Naive thymus-derived CD4-positive, alpha-beta T cell (primary cell): ENCODE measurements around the gene COL5A1. TPM values are rescaled to one million over a fixed set of nuclear protein-coding genes. Genes with fewer than 3 reads are reported as not detected.

Source experiments
- ATAC-seq: fragments of 150-1000 bp; cut with Tn5 transposase; 2 replicates; pipeline ENCODE4 v1.10.0; 2021; ENCODE audit warnings: mild to moderate bottlenecking, moderate library complexity
- CTCF ChIA-PET: fragments of 350-600 bp; sonication (Branson Sonifier 250); formaldehyde crosslinking; loops from one replicate; lab custom pipeline; 2021; ENCODE audit warnings: antibody characterized with exemption; lab: Charles Lee
- POLR2A ChIA-PET: fragments of 350-600 bp; sonication (Branson Sonifier 250); formaldehyde crosslinking; loops from one replicate; lab custom pipeline; 2021; ENCODE audit warnings: antibody characterized with exemption, inconsistent platforms; lab: Charles Lee
- DNase-seq, 9 donors: peaks; one replicate each; pipeline versions ENCODE4 v3.0.0 to v3.0.0-alpha.2; 2020 to 2022; ENCODE audit warnings: mixed read lengths in 1 of 9
- H3K27ac ChIP-seq: one replicate; pipeline ENCODE4 v1.7.0; 2013; ENCODE audit warnings: mild to moderate bottlenecking, low read depth, low read length, moderate library complexity
- H3K27me3 ChIP-seq, 2 donors: one replicate each; pipeline ENCODE4 v1.7.0; 2013; ENCODE audit warnings: low read length in 2 of 2, mild to moderate bottlenecking in 2 of 2, moderate library complexity in 2 of 2; ENCODE audit not compliant: control insufficient read depth in 2 of 2, insufficient read depth in 2 of 2
- H3K36me3 ChIP-seq, 3 experiments: 1 replicate in 2 of 3; 2 replicates in 1 of 3; pipeline ENCODE4 v1.7.0; 2013; ENCODE audit warnings: low read length in 3 of 3, mild to moderate bottlenecking in 3 of 3, moderate library complexity in 1 of 3; ENCODE audit not compliant: insufficient read depth in 3 of 3, control insufficient read depth in 2 of 3
- H3K4me1 ChIP-seq, 2 donors: one replicate each; pipeline ENCODE4 v1.7.0; 2013; ENCODE audit warnings: low read length in 2 of 2, mild to moderate bottlenecking in 2 of 2, moderate library complexity in 1 of 2; ENCODE audit not compliant: control insufficient read depth in 2 of 2, insufficient read depth in 2 of 2
- H3K4me3 ChIP-seq: 2 replicates; pipeline ENCODE4 v1.7.0; 2013; ENCODE audit warnings: mild to moderate bottlenecking, low read length
- H3K9me3 ChIP-seq, 3 experiments: 1 replicate in 2 of 3; 2 replicates in 1 of 3; pipeline ENCODE4 v1.7.0; 2013; ENCODE audit warnings: low read length in 3 of 3; ENCODE audit not compliant: control insufficient read depth in 2 of 3
- H3K27ac Mint-ChIP-seq, 9 donors: one replicate each; pipeline ENCODE4 v1.8.0; 2020 to 2022; ENCODE audit warnings: mixed read lengths in 9 of 9, mild to moderate bottlenecking in 8 of 9, moderate library complexity in 5 of 9, inconsistent platforms in 2 of 9
- H3K27me3 Mint-ChIP-seq, 5 donors: one replicate each; pipeline ENCODE4 v1.8.0; 2021 to 2022; ENCODE audit warnings: mixed read lengths in 5 of 5, mild to moderate bottlenecking in 1 of 5
- H3K36me3 Mint-ChIP-seq, 5 donors: one replicate each; pipeline ENCODE4 v1.8.0; 2020 to 2022; ENCODE audit warnings: mixed read lengths in 5 of 5, mild to moderate bottlenecking in 3 of 5, inconsistent platforms in 1 of 5
- H3K4me1 Mint-ChIP-seq, 7 donors: one replicate each; pipeline ENCODE4 v1.8.0; 2020 to 2022; ENCODE audit warnings: mixed read lengths in 7 of 7, mild to moderate bottlenecking in 3 of 7, inconsistent platforms in 1 of 7
- H3K4me3 Mint-ChIP-seq, 10 donors: one replicate each; pipeline ENCODE4 v1.8.0; 2020 to 2022; ENCODE audit warnings: mild to moderate bottlenecking in 10 of 10, mixed read lengths in 10 of 10, moderate library complexity in 6 of 10, inconsistent platforms in 2 of 10
- H3K9me3 Mint-ChIP-seq, 11 donors: one replicate each; pipeline ENCODE4 v1.8.0; 2020 to 2022; ENCODE audit warnings: mixed read lengths in 11 of 11, mild to moderate bottlenecking in 4 of 11, inconsistent platforms in 1 of 11, moderate library complexity in 1 of 11
- intact Hi-C, 2 donors: fragments of 100-400 bp; cut with micrococcal nuclease; formaldehyde crosslinking; loops; one replicate each; pipeline ENCODE4 v1.15.1; 2023
- polyA plus RNA-seq, 2 donors: library from polyadenylated mRNA; unstranded; fragments of 300-500 nt; fragmentation: Illumina TruSeq; gene quantifications; one replicate each; pipeline ENCODE4 v1.2.3, GENCODE V29; 2021
- total RNA-seq, 6 experiments: library from RNA in 5 of 6; stranded (reverse) in 5 of 6; gene quantifications; 1 replicate in 5 of 6; 2 replicates in 1 of 6; pipeline ENCODE4 v1.2.3 and lab custom pipeline; 2021 to 2026

Gene COL5A1
- total and polyA plus RNA-seq, 7 experiments from 2014 or later, result 0.16 to 0.56 (median 0.24) TPM; not detected in 2

DNA sequence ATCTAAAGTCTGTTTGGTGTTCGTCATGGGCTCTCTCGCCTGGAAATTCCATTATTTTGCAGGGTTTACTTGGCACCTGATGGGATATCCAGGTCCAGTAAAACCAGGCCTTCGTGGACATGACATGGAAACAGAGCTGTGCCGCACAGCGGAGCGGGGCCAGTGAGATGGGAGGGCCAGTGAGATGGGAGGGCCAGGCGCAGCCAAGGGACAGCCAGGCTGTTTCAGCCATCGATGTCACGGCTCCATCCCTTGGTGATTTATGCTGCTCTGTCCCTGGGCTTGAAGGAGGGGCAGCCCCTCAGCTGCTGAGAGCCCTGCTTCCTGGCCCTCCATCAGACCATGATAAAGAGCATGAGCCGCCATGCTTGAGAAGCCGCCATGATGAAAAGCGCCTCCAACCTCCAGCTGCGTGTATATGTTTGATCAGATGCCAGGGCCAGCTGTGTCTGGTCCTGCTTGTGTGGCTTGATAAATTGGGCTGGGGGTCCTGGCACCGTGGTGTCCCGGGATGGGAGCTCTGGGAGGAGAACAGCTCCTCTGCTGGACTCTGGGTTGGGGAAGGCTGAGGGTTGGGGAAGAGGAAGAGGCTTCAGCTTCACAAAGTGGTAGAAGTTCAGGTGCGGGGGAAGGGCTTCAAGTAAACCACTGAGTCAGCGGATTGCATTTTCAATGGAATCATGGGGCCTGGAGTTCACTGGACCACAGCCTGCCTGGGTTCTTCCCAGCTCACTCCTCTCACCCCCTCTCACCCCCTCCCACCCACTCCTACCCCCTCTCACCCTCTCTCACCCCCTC lies 6.1 kb upstream of the COL5A1 start:
- Histone ChIP-seq H3K27me3 (no peaks in the 10 kb centered on the region), H3K27ac (no peak overlapping the region), H3K36me3 (no peaks in the 10 kb centered on the region), H3K4me1 (no peaks in the 10 kb centered on the region), H3K4me3 (no peak overlapping the region), H3K9me3 (no peaks in the 10 kb centered on the region)
- DNase-seq (no peak), ATAC-seq (no peak)
- no peak overlapping the region for H3K27ac Mint-ChIP-seq
- no peak overlapping the region for H3K4me3 Mint-ChIP-seq
- no peaks in the 10 kb centered on the region for H3K36me3 Mint-ChIP-seq
- intact Hi-C loops, result no loop called here
- ChIA-PET CTCF (no interaction called here), POLR2A (no interaction called here)
- peaks cover 0 to 5% (median 0%) of the 10 kb centered on the region in 7 donors for H3K4me1 Mint-ChIP-seq
- H3K27me3 Mint-ChIP-seq, result peaks cover 0 to 18% (median 6%) of the 10 kb centered on the region in 5 donors
- peaks cover 0 to 2% (median 0%) of the 10 kb centered on the region in 11 donors for H3K9me3 Mint-ChIP-seq

DNA sequence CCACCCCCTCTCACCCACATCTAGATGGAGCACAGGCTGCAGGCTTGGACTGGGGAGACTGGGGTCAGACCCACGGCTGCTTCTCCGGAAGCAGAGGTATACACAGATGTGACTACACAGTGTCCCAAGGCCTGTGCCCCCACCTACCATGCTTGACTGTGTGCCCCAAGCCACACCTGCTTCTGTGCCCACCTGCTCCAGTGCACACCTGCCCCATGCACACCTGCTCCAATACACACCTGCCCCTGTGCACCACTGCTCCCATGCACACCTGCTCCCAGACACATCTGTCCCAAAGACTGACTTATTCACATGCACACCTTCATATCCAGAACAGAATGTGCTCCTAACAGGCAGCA lies 5.5 kb upstream of the COL5A1 start:
- no peaks in the 10 kb centered on the region for H3K36me3 Mint-ChIP-seq
- DNase-seq, result no peak
- no peaks in the 10 kb centered on the region for H3K4me1 ChIP-seq
- ATAC-seq, result no peak
- intact Hi-C loops, result no loop called here
- peaks cover 0 to 6% (median 0%) of the 10 kb centered on the region in 7 donors for H3K4me1 Mint-ChIP-seq
- H3K9me3 ChIP-seq, result no peaks in the 10 kb centered on the region
- H3K9me3 Mint-ChIP-seq, result peaks cover 0 to 2% (median 0%) of the 10 kb centered on the region in 11 donors
- no peak overlapping the region for H3K27ac ChIP-seq
- H3K4me3 Mint-ChIP-seq, result no peak overlapping the region
- H3K27ac Mint-ChIP-seq, result no peak overlapping the region
- H3K36me3 ChIP-seq, result no peaks in the 10 kb centered on the region
- H3K4me3 ChIP-seq, result no peak overlapping the region
- CTCF ChIA-PET, result no interaction called here
- no peaks in the 10 kb centered on the region for H3K27me3 ChIP-seq
- POLR2A ChIA-PET, result no interaction called here
- peaks cover 0 to 15% (median 6%) of the 10 kb centered on the region in 5 donors for H3K27me3 Mint-ChIP-seq

DNA sequence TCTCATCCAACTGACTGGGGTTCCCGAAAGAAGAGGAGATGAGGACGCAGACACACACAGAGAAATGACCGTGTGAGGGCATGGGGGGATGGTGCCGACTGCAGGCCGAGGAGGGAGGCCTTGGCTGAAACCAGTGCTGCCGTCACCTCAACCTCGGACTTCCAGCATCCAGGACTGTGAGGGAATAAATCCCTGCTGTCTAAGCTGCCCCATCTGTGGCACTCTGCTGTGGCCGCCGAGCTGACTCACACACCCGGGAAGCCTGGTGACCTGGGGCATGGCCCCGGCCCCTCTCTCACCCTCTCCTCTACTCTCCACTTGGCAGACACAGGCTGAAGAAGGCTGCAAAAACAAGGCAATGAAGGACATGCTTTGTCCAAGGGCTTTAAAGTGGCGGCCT lies 4.4 kb upstream of the COL5A1 start:
- ChIA-PET POLR2A (no interaction called here), CTCF (no interaction called here)
- H3K27me3 ChIP-seq, result no peaks in the 10 kb centered on the region
- ATAC-seq (no peak), DNase-seq (no peak)
- H3K36me3 Mint-ChIP-seq, result no peaks in the 10 kb centered on the region
- H3K27ac ChIP-seq, result no peak overlapping the region
- no peak overlapping the region for H3K4me3 ChIP-seq
- no peaks in the 10 kb centered on the region for H3K4me1 ChIP-seq
- peaks cover 0 to 6% (median 0%) of the 10 kb centered on the region in 7 donors for H3K4me1 Mint-ChIP-seq
- H3K9me3 Mint-ChIP-seq, result peaks cover 0 to 2% (median 0%) of the 10 kb centered on the region in 11 donors
- no peak overlapping the region for H3K27ac Mint-ChIP-seq
- no peaks in the 10 kb centered on the region for H3K36me3 ChIP-seq
- no peak overlapping the region for H3K4me3 Mint-ChIP-seq
- H3K9me3 ChIP-seq, result no peaks in the 10 kb centered on the region
- peaks cover 0 to 15% (median 6%) of the 10 kb centered on the region in 5 donors for H3K27me3 Mint-ChIP-seq
- intact Hi-C loops, result no loop called here

DNA sequence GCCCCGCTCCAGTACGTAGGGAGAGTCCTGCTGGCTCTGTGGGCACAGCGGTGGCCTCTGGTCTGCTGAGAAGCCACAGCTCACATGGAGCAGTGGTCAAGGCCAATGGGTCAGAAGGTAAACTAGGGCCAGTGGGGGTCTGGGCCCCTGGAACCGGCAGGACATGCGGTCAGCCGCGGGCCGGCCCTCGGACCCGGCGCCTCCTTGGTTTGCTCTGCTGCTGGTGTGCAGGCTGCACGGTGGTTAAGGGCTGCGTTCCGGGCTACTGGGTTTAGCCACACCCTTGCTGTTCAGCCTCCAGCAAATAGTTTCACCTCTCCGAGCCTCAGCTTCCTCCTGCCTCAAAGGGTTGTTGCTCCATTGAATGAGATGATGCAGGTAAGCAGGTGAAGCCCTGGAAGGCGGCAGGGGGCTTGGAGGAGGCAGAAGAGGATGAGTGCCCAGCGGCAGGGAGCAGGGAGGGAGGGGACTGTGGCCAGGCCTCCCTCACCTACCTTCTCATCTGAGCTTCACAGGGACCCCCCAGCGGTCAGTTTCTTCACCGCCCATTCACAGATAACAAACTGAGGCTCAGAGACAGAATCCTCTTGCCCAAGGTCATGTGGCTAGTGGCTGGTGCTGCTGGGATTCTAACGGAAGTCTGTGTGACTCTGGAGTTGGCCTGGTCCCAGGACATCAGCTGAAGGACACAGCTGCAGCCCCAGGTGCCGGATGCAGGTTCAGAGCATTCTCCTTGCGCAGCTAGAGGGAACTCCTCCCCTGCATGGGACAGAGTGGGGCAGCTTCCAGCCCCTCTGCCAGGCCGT lies 3.7 kb upstream of the COL5A1 start:
- H3K27ac ChIP-seq, result no peak overlapping the region
- DNase-seq, result no peak
- H3K36me3 ChIP-seq, result no peaks in the 10 kb centered on the region
- Mint-ChIP-seq H3K4me1 (peaks cover 0 to 6% (median 0%) of the 10 kb centered on the region in 7 donors), H3K4me3 (no peak overlapping the region), H3K9me3 (no peaks in the 10 kb centered on the region), H3K36me3 (no peaks in the 10 kb centered on the region), H3K27me3 (peaks cover 4 to 19% (median 7%) of the 10 kb centered on the region in 5 donors), H3K27ac (no peak overlapping the region)
- H3K4me1 ChIP-seq, result no peaks in the 10 kb centered on the region
- no peak overlapping the region for H3K4me3 ChIP-seq
- POLR2A ChIA-PET, result no interaction called here
- H3K27me3 ChIP-seq, result no peaks in the 10 kb centered on the region
- ATAC-seq, result no peak
- CTCF ChIA-PET, result no interaction called here
- no peaks in the 10 kb centered on the region for H3K9me3 ChIP-seq
- intact Hi-C loops, result no loop called here

DNA sequence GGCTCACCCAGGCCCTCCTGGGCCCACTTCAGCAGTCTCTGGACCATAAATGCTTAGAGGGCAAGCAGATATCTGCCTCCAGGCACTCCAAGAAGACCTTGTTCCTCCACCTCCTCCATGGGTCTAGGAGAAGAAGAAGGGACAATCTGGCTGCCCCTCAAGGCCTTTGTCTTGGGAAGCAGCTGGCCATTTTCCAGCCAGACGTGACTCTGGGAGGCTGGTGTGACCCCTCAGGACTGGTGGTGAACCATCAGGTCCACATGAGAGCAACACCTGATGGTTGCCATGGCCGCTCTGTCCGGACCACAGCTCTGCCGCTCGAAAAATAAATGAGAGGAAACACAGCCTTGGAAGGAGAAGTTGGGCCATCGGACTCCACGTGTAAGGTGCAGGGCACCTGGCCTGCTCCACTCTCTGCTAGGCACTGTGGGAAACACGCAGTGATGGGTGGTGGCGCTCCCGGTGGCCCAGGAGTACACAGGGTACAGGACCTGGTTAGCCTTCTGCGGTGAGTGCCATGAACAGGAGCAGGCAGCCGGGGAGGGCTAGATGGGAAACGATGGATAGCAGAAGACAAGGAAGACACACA lies 3.0 kb upstream of the COL5A1 start:
- peak overlapping the region in 1 of 10 donors; percentile 41 for H3K4me3 Mint-ChIP-seq
- DNase-seq (no peak), ATAC-seq (no peak)
- intact Hi-C loops, result no loop called here
- ChIA-PET POLR2A (no interaction called here), CTCF (no interaction called here)
- peaks cover 7 to 26% (median 12%) of the 10 kb centered on the region in 5 donors for H3K27me3 Mint-ChIP-seq
- Histone ChIP-seq H3K9me3 (no peaks in the 10 kb centered on the region), H3K27me3 (no peaks in the 10 kb centered on the region), H3K4me3 (no peak overlapping the region), H3K4me1 (no peaks in the 10 kb centered on the region), H3K27ac (no peak overlapping the region), H3K36me3 (no peaks in the 10 kb centered on the region)
- H3K4me1 Mint-ChIP-seq, result peaks cover 0 to 6% (median under 1%) of the 10 kb centered on the region in 7 donors
- no peaks in the 10 kb centered on the region for H3K9me3 Mint-ChIP-seq
- H3K27ac Mint-ChIP-seq, result no peak overlapping the region
- no peaks in the 10 kb centered on the region for H3K36me3 Mint-ChIP-seq

DNA sequence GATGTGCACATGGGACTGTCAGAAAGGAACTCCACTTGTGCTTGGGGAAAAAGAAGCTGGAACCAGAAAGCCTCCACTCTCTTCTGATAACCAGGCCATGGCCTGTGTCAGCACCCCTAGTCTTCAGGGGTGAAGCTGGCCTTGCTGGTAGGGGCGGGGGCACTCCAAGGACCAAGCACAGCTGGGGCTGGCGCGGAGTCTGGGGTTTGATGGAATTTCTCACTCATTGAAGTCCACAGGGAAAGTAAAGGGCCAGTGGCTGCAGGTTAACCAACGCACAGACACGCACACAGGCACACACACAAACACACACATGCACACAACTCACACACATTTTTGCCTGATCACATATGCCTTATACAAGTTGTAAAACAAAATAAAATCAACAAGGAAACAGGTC lies 1.6 kb upstream of the COL5A1 start:
- no peak overlapping the region for H3K27ac Mint-ChIP-seq
- H3K36me3 ChIP-seq, result no peaks in the 10 kb centered on the region
- ATAC-seq (no peak), DNase-seq (no peak)
- H3K36me3 Mint-ChIP-seq, result no peaks in the 10 kb centered on the region
- no peaks in the 10 kb centered on the region for H3K27me3 ChIP-seq
- H3K9me3 Mint-ChIP-seq, result peaks cover 0 to 2% (median 0%) of the 10 kb centered on the region in 11 donors
- H3K9me3 ChIP-seq, result no peaks in the 10 kb centered on the region
- ChIA-PET CTCF (no interaction called here), POLR2A (no interaction called here)
- H3K4me3 Mint-ChIP-seq, result peak overlapping the region in 9 of 10 donors; percentile 21 to 72 (median 47)
- peaks cover 0 to 6% (median 0%) of the 10 kb centered on the region in 7 donors for H3K4me1 Mint-ChIP-seq
- no peak overlapping the region for H3K4me3 ChIP-seq
- no peaks in the 10 kb centered on the region for H3K4me1 ChIP-seq
- peaks cover 7 to 31% (median 12%) of the 10 kb centered on the region in 5 donors for H3K27me3 Mint-ChIP-seq
- no peak overlapping the region for H3K27ac ChIP-seq
- intact Hi-C loops, result loop anchor here in 1 of 2 donors (10.0 kb wide), 1 partner anchor 1195 kb away; no protein-coding TSS in a partner anchor
